Left lung (tissue), 10 donors: Measurements from ENCODE around the gene F2RL3. TPM values are rescaled to one million over a fixed set of nuclear protein-coding genes. Genes with fewer than 3 reads are reported as not detected.

Source experiments
- ATAC-seq: fragments of 200-7000 bp; cut with Tn5 transposase; one replicate; pipeline ENCODE4 v1.9.1; 2020; ENCODE audit warnings: moderate library complexity
- DNase-seq, 4 donors: peaks; one replicate each; pipeline ENCODE4 v3.0.0-alpha.2; 2013 to 2020
- H3K27ac ChIP-seq, 2 donors: fragments of 200-600 bp; sonication (generic) in 1 of 2; one replicate each; pipeline versions ENCODE4 v1.5.0 to v1.8.0; 2020 to 2021
- H3K27me3 ChIP-seq, 2 donors: fragments of 200-600 bp; sonication (generic) in 1 of 2; one replicate each; pipeline versions ENCODE4 v1.5.0 to v1.8.0; 2020 to 2021
- H3K36me3 ChIP-seq, 2 donors: fragments of 200-600 bp; sonication (generic) in 1 of 2; one replicate each; pipeline versions ENCODE4 v1.5.0 to v1.8.0; 2020 to 2021
- H3K4me1 ChIP-seq, 2 donors: fragments of 200-600 bp; one replicate each; pipeline ENCODE4 v1.8.0; 2021
- H3K4me3 ChIP-seq, 2 donors: fragments of 200-600 bp; sonication (generic) in 1 of 2; one replicate each; pipeline versions ENCODE4 v1.5.0 to v1.8.0; 2020 to 2021; ENCODE audit warnings: mild to moderate bottlenecking in 1 of 2
- H3K9me3 ChIP-seq, 2 donors: fragments of 200-600 bp; sonication (generic) in 1 of 2; one replicate each; pipeline versions ENCODE4 v1.5.0 to v1.8.0; 2020 to 2021
- CTCF ChIP-seq, 2 donors: fragments of 200-600 bp; sonication (generic) in 1 of 2; IDR thresholded peaks; one replicate each; pipeline versions ENCODE4 v1.5.0 to v1.8.0; 2021; ENCODE audit warnings: antibody characterized with exemption in 2 of 2
- intact Hi-C, 2 donors: fragments of 100-400 bp; cut with DNase I; formaldehyde crosslinking; loops; one replicate each; pipeline versions ENCODE4 v1.11.2 to v1.14.2; 2022
- polyA plus RNA-seq, 6 donors: library from polyadenylated mRNA; unstranded; fragments of 120-200 nt; gene quantifications; one replicate each; pipeline ENCODE4 v1.2.1, GENCODE V29; 2013; ENCODE audit not compliant: insufficient read length in 6 of 6
- total RNA-seq, 2 donors: library from RNA; stranded (reverse); fragmentation: NEBNext Ultra II Directional; extraction: Animal tissue kit (Norgen Biotek cat#: 25700); gene quantifications; one replicate each; pipeline ENCODE4 v1.2.1, GENCODE V29; 2021
- donor health status: DM: no; HTN: yes; CAD: no.
- donor health status: DM: no; HTN: no; CAD: no.

F2RL3 gene
- total and polyA plus RNA-seq, 8 donors, result 0.63 to 14.8 (median 1.4) TPM

DNA sequence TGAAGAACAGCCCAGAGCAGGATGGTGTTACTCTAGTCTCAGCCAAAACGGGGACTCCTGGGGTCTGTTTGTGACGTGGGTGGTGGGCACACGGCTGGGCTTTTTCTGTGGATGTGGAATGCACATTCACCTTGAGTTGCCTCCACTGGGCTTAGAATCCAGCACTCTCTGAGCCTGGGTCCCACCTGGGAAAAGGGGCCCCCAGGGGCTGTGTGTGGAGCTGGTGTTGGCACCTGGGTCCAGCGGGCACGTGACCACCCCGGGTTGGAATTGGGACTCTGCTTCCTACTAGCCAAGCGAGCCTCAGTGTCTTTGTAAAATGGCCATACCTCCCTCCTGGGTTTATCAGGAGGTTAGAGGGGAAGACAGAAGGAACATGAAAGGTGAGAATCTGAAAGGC, 29.2 kb upstream of the F2RL3 start:
- Histone ChIP-seq H3K4me1 (peaks cover 0 to 10% of the 10 kb centered on the region in 2 donors), H3K9me3 (no peaks in the 10 kb centered on the region), H3K36me3 (peaks cover 0 to 62% of the 10 kb centered on the region in 2 donors), H3K4me3 (no peak overlapping the region), H3K27me3 (no peaks in the 10 kb centered on the region), H3K27ac (no peak overlapping the region)
- TF ChIP-seq CTCF (IDR thresholded peaks at IDR 0.05), result no peak
- ATAC-seq (no peak), DNase-seq (peak in 1 of 4 donors; percentile 50)
- intact Hi-C loops, result no loop called here

DNA sequence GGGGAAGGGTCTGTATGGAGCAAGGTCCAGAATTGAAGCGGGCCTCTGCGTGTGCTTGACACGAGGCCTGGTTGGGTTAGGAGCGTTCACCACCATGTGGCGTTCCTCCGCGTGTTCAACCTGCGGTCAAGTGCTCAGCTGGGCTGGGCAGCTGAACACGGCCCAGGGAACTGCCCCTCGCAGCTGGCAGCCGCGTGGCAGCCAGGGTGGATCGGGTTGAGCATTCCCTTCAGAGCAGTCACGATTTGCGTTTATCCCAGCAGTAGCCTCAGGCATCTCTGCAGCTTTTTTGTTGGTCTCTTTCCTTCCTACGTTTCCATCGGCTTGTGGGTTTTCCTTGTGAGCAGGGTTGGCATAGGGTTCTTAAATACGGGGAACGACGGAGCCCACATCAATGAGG, 28.7 kb upstream of the F2RL3 start:
- DNase-seq (peak in 1 of 4 donors; percentile 39), ATAC-seq (no peak)
- Histone ChIP-seq H3K9me3 (no peaks in the 10 kb centered on the region), H3K4me3 (no peak overlapping the region), H3K27me3 (no peaks in the 10 kb centered on the region), H3K27ac (no peak overlapping the region), H3K4me1 (peaks cover 0 to 10% of the 10 kb centered on the region in 2 donors), H3K36me3 (peaks cover 0 to 62% of the 10 kb centered on the region in 2 donors)
- intact Hi-C loops, result no loop called here
- TF ChIP-seq CTCF (IDR thresholded peaks at IDR 0.05), result no peak

DNA sequence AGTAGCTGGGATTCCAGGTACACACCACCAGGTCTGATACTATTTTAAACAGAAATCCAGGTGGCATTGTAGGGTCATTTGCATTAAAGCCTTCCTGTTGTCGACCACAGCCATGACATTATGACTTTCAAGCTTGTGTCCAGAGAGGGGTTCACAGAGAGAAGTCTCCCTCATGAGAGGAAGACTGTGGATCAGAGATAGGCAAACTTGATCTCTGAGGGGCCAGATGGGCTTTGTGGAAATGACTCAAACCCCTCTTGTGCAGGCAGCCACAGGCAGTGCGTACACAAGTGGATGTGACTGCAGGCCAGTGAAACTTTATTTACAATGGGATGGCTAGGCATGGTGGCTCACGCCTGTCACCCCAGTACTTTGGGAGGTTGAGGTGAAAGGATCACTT, 27.8 kb upstream of the F2RL3 start:
- H3K36me3 ChIP-seq, result peaks cover 0 to 62% of the 10 kb centered on the region in 2 donors
- intact Hi-C loops, result no loop called here
- no peak for TF ChIP-seq CTCF (IDR thresholded peaks at IDR 0.05)
- no peak overlapping the region for H3K27ac ChIP-seq
- DNase-seq (peak in 1 of 4 donors; percentile 2), ATAC-seq (no peak)
- H3K9me3 ChIP-seq, result no peaks in the 10 kb centered on the region
- H3K4me1 ChIP-seq, result peaks cover 0 to 10% of the 10 kb centered on the region in 2 donors
- H3K4me3 ChIP-seq, result no peak overlapping the region
- H3K27me3 ChIP-seq, result no peaks in the 10 kb centered on the region

GRCh38 chr19:16861834-16862233, 27.0 kb upstream of the F2RL3 start:
- H3K4me1 ChIP-seq, result peaks cover 0 to 10% of the 10 kb centered on the region in 2 donors
- no peak overlapping the region for H3K4me3 ChIP-seq
- no peaks in the 10 kb centered on the region for H3K27me3 ChIP-seq
- DNase-seq (peak in 1 of 4 donors; percentile 4), ATAC-seq (no peak)
- peaks cover 0 to 62% of the 10 kb centered on the region in 2 donors for H3K36me3 ChIP-seq
- no peaks in the 10 kb centered on the region for H3K9me3 ChIP-seq
- TF ChIP-seq CTCF (IDR thresholded peaks at IDR 0.05), result no peak
- intact Hi-C loops, result no loop called here
- no peak overlapping the region for H3K27ac ChIP-seq

- peak in 1 of 4 donors; percentile 47 for DNase-seq
- H3K27ac ChIP-seq, result no peak overlapping the region
- intact Hi-C loops, result no loop called here
These were observed 25.9 kb upstream of the F2RL3 start for GRCh38 chr19:16862826-16863415.

More at GRCh38 chr19:16862826-16863415, 25.9 kb upstream of the F2RL3 start:
- Histone ChIP-seq H3K4me1 (peaks cover 0 to 10% of the 10 kb centered on the region in 2 donors), H3K36me3 (peaks cover 0 to 67% of the 10 kb centered on the region in 2 donors), H3K27me3 (no peaks in the 10 kb centered on the region), H3K4me3 (no peak overlapping the region), H3K9me3 (no peaks in the 10 kb centered on the region)
- no peak for ATAC-seq
- no peak for TF ChIP-seq CTCF (IDR thresholded peaks at IDR 0.05)
